CD4-positive, alpha-beta T cell treated with Interleukin-21 for 1 hour (primary cell): Measurements from ENCODE around the gene ELF5.

Source experiments
- DNase-seq: peaks from one replicate; pipeline ENCODE4 v3.0.0-alpha.2; 2020

The ELF5 gene

DNA sequence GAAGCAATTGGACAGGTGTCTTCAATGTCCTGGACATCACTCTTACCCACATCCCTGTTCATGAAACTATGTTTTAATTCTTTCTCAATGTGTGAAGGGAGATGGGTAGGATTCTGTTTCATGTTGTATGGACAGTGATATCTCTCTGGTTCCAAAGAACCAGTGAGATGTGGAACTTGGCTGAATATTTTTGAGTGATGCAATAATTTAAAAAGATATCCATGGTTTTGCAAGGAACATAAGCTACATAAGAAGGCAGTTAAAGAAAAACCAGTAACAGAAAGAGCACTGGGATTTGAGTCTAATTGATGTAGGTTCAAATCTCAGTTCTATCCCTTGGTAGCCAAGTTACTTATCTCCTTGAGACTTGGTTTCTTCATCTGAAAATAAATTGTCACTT is 7.7 kb upstream of the ELF5 start:
- DNase-seq: no peak

- no peak for DNase-seq
Measured at GRCh38 chr11:34519595-34520235, 6.1 kb upstream of the ELF5 start.

DNA sequence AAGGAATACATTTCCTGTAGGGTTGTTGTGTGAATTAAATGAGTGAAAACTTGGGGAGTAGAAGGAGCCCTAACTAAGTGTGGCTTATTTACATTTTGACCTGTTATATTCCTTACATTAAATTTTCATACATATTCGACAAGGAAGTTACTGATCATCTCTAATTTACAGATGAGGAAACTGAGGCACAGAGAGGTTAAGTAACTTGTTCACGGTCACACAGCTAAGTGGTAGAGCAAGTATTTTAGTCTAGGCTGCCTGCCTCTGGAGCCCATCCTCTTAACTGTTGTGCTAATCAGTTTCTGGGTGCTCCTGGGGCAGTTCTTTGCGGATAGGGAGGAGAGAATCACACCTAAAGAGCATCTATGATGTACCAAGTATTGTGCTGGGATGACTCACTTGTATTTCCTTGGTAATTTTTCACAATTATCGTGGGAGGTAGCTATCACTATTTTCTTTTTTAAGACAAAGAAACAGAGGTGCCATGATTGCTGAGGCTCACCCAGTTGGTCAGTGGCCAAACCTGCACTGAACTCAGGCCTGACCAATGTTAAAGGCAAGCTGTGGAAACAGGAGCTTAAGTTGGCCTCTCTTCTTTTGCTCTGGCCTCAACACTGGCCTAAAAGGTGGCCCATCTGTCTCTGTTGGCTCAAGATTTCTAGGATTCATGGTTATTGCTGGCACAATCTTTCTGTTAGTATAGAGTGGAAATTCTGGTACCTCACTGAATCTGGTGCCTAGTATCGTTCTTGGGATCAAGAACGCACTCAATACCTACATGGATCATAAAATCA is 2.9 kb upstream of the ELF5 start:
- DNase-seq: no peak

DNA sequence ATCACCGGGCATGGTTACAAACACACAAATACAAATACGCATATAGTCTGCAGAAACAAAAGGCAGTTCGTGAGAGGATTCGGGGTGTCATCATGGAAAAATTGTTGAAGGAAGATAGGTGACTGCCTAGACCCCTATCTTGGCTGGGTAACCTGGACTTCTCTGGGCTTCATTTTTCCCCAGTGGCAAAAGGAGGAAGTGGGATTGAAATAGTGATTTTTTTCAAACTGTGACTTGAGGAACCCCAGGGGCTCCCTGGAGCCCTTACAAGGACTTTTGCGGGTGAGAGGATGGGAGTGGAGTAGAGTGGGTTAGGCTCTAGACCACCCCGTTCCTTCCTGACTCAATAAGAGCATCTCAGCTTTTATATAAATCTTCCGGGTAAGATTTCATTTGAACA is 1.0 kb upstream of the ELF5 start:
- no peak for DNase-seq

DNA sequence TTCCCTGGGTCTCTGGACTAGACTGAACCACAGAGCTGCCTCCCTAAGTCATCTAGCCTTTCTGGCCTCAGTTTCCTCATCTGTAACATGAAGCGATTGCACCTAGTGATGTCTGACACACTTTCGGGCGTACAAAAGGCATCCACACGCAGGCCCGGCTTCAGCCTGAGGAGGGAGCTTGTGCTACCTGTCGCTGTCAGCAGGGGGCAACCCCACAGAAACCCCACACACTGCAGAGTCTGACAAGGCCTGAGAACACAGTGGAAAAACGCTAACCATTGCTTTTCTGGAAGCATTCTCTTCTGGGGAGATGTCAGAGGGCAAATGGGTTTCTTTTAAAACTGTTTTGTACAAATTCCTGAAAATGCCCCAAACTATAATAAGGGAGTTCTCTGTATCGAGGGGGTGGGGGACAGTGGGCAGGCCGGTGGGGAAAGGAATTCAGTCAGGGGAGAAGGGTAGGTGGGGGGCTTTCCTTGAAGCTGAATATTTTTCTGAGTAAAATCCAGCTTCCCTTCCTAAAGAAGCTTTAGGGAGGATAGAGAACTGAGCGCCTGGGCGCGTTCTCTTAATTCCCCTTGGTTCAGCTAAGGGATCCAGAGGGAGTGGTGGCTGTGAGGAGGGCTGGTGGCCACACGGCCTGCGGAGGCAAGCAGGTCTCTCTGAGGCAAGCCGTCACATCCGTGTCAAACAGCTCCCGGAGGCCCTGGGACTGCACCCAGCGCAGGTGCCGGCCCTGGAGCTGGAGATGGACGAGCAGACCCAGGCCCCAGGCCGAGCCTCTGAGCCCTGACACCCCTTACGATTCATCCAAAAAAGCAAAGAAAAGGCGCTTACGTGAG is 533 bp downstream of the ELF5 start:
- DNase-seq: peak; percentile 38

DNA sequence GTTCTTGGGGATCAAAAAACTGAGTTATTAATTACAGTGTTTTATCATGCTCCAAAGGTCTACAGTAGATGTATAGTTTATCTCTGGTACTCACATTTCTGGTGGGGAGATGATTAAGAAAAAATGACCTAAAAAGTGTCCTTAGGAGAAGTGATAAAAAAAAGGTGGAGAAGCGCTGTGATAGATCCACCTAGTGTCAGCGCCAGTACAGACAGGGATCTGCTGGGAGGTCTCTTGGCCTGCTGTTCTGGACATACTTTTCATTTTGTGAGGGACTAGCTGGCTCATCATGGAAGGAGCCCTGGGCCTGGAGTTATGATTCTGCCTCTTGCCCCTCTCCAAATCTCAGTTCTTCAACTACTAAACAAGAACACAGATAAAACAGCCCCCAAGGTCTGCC is 2.9 kb downstream of the ELF5 start:
- no peak for DNase-seq

DNA sequence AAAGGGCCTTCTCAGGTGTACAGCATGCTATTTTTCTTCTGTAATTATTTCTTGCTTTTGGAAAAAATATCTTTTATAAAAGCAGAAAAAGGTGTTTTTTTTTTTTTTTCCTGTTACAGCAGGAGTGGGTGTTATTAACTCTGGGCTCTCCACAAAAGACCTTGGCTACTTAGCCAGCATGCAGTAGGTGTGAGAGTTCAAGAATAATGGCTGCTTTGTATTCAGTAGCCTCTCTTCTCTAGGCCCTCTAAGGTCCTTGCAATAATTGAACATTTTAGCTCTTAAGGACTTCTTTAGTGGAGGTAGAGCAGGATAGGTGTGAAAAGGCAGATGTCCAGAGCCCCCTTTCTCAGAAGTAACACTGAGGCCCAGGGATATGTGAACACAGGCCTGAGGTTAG is 3.4 kb downstream of the ELF5 start:
- no peak for DNase-seq

- DNase-seq: no peak
Measured at GRCh38 chr11:34509336-34509876, 4.2 kb downstream of the ELF5 start.

DNA sequence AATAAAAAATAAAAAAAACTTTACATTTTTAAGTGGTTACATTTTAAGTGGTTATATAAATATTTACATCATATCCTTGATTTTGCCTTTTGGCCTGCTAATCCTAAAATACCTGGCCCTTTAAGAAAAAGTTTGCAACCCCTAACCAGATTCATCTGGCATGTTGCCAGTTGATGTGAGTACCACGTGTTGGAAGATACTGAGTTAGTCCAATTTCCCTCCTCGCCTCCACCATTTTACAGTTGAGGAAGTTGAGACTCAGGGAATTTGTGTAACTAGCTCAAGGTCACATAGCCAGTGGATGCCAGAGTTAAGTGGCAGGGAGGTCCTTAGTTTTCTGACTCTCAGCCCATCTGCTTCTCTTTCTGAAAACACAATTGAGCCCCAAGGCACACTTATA is 5.1 kb downstream of the ELF5 start:
- DNase-seq: no peak

GRCh38 chr11:34507610-34508009 is 6.0 kb downstream of the ELF5 start:
- no peak for DNase-seq

- no peak for DNase-seq
Measured at GRCh38 chr11:34507156-34507555, 6.4 kb downstream of the ELF5 start.

DNA sequence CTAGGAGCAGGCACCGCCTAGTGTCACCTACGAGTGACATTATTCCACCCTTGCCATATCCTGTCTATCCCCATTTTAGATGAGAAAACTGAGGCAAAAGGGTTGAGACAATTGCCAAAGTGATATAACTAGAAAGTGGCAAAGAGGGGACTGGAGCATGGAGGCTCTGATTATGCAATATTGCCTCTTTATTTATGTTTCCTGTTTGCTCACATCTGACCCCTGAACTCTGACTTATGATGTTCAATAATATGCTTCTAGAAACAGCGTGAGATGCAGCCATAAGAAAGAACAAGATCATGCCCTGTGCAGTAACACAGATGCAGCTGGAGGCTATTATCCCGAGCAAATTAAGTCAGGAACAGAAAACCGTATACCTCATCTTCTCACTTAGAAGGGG is 7.7 kb downstream of the ELF5 start:
- no peak for DNase-seq

DNA sequence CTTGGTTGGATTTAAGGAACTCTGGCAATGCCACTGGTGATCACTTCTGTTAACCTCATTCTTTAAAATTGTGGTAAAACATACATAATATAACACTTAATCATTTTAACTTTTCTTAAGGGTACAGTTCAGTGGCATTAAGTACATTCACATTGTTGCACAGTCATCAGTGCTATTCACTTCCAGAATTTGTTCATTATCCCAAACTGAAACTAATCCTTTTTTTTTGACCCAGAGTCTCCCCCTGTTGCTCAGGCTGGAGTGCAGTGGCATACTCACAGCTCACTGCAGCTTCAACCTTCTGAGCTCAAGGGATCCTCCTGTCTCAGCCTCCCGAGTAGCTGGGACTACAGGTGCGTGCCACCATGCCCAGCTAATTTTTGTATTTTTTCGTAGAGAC is 10.6 kb downstream of the ELF5 start:
- DNase-seq: no peak

DNA sequence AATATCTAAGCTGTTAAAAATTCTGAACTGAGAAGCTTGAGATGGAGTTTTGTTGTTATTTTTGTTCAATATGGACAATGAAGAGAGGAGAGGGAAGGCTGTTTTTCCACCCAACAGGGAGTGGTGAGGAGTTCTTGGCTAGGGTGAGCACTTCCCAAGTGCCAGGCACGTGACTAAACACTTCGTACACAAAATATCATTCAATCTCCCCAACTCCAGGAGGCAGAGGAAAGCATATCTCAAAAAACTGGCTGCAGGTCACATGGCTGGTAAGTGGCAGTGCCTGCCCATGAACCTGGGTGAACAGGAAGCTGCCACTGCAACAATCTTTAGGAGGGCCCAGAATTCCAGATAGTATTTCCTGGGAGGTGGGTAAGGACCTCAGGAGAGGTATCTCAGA is 11.6 kb downstream of the ELF5 start:
- DNase-seq: no peak

GRCh38 chr11:34501500-34501899 is 12.1 kb downstream of the ELF5 start:
- no peak for DNase-seq

GRCh38 chr11:34499719-34500500 is 13.7 kb downstream of the ELF5 start:
- no peak for DNase-seq

DNA sequence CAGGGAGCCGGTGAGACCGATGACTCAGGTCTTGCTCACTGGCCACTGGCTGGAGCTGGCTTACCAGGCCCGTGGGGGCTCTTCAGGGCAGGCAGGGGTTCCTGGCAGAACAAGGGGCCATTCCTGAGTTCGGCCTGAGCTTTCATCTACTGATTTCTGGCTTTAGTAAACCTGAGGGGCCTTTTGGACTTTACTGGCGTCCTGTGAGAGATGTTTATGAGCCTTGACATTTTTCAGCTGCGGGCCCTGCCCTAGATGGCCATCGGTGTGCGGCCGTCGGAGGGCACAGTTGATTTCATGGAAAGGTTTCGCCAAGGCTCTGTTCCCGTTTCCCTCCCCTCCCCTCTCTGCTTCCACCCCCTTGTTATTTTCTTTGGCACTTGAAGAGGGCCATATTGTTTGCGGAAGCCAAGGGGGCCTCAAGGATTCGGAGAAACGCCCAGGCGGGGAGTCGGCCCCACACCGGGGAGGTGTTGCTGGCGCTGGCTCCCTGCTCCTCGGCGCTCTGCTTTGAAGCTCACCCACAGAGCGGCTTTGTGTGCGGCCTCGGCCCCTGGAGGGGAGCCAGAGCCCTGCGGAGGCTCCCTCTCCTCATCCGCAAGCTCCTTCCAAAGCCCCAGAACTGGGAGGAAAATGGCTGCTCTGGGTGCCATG is 17.7 kb downstream of the ELF5 start:
- DNase-seq: no peak

DNA sequence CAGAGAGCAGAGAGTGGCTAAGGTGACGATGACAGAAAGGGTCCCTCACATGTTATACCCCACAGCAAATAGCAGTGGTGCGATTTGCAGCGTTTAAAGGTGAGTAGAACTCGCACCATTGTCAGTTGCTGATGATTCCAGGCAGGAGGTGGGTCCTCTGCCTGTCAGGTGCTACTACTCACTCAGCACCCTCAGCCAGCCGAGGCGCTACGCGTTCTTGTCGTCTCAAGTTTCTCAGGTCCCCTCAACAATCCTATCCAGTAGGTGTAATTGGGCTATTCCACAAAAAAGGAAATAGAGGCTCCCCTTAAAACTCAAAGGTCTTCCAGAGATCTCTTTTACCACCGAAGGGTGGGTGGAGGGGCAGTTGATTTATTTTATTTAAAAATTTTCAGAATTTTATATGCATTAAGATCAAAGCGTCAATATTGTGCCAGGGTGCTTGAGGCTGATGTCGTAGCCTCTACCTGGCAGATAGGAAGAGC is 18.3 kb downstream of the ELF5 start:
- no peak for DNase-seq

DNA sequence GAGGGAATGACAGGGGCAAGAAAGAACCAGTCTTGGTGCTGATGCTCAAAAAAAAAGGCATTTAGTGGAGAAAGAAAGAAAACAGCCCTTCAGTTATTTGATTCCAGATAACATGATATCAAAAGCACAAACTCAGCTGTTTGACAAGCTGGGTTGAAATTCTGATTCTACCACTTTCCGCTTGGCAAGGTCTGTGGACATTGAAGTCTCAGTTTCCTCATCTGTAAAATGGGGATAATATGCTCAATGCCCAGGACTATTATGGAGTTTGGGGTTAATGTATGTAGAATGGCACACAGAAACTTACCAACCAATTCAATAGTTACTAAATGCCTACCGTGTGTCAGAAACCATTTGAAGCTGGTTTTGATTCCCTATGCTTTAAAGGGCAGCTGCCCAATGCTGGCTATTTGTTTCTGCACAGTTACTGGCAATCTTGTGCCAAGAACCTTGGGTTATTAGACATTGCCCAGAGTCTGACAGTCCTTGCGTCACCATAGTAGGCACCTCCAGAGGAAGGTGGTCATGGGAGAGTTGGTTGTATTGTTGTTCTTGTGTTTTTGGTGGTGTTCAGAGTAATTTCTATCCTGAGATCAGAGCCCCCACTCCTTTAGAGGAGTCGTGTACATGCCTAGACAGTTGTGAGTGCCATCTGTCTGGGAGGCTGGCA is 19.5 kb downstream of the ELF5 start:
- no peak for DNase-seq

DNA sequence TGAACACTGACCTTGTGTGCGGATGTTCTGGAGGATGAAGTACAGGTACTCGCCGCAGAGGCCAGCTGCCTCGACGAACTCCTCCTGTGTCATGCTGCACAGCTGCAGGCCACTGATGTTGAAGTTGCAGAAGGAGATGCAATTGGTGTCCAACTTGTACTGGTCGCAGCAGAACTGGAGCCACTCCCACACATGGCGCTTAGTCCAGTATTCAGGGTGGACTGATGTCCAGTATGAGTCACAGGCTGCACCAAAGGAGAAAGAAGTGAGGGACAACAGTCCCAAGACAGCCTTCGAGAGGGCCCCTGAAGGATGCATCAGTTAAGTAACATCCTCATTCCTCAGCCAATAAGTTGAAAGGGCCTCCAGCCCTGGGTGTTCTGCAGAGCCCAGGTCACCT is 20.1 kb downstream of the ELF5 start:
- no peak for DNase-seq

- peak; percentile 46 for DNase-seq
Measured at GRCh38 chr11:34492806-34493414, 20.7 kb downstream of the ELF5 start.
